ENCODE results near the gene PPM1L.
"Not testable (repeated sequence)": the region's sequence is repeated elsewhere in the genome, so short reads cannot be mapped to it uniquely, and the experiment has no call there.

The PPM1L gene

GRCh38 chr3:160981217-160981938, 225.3 kb downstream of the PPM1L start:
- no peaks in the 10 kb centered on the region for H3K27me3 ChIP-seq
- H3K9me3 ChIP-seq (replicated peaks in 1 of 11), result peaks cover 22 to 59% (median 33%) of the 10 kb centered on the region in 11 experiments
- peak overlapping the region; percentile 36 to 91 (median 75); a peak in 20 of 22 replicates for H3K4me2 ChIP-seq
- no peaks in the 10 kb centered on the region for H4K20me1 ChIP-seq
- peak overlapping the region in 2 of 10 experiments; percentile 7 to 17; a peak in 1 of 20 replicates for H3K4me3 ChIP-seq
- TF ChIP-seq Cebpa-rat (IDR thresholded peaks at IDR 0.05), result peak; percentile 78 to 97 (median 94)
- peaks cover 21 to 82% (median 69%) of the 10 kb centered on the region in 10 experiments for H3K4me1 ChIP-seq
- peak overlapping the region; percentile 56 to 79 (median 64); a peak in 20 of 22 replicates for H3K9ac ChIP-seq
- H3K36me3 ChIP-seq, result peaks cover 0 to 14% (median 0%) of the 10 kb centered on the region in 11 experiments; a peak in 3 of 22 replicates
- peak overlapping the region; percentile 71 to 95 (median 82) for H3K27ac ChIP-seq

GRCh38 chr3:160982491-160982890, 226.5 kb downstream of the PPM1L start:
- Histone ChIP-seq H3K4me3 (peak overlapping the region in 2 of 10 experiments; percentile 6 to 18; a peak in 2 of 20 replicates), H3K27me3 (no peaks in the 10 kb centered on the region), H3K9me3 (replicated peaks in 1 of 11) (peaks cover 18 to 52% (median 33%) of the 10 kb centered on the region in 11 experiments), H3K27ac (peak overlapping the region; percentile 71 to 95 (median 82); a peak in 21 of 22 replicates), H3K4me2 (peak overlapping the region in 9 of 11 experiments; percentile 17 to 91 (median 76); a peak in 17 of 22 replicates), H3K9ac (peak overlapping the region in 9 of 11 experiments; percentile 35 to 79 (median 64); a peak in 14 of 22 replicates), H3K4me1 (peaks cover 21 to 89% (median 77%) of the 10 kb centered on the region in 10 experiments), H4K20me1 (no peaks in the 10 kb centered on the region), H3K36me3 (peaks cover 0 to 11% (median 0%) of the 10 kb centered on the region in 11 experiments; a peak in 3 of 22 replicates)
- TF ChIP-seq Cebpa-rat (IDR thresholded peaks at IDR 0.05), result no peak

DNA sequence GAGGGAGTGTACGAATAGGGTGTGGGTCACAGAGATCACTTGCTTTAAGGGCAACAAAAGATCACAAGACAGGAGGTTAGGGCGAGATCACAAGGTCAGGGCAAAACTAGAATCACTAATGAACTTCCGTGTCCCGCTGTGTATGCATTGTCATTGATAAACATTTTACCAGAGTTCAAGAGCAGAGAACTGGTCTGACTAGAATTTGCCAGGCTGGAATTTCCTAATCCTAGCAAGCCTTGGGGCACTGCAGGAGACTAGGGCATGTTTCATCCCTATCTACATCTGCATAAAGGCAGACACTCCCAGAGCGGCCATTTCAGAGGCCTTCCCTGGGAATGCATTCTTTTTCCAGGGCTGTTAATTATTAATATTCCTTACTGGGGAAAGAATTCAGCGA, 227.9 kb downstream of the PPM1L start:
- not testable (repeated sequence) for H3K4me3 ChIP-seq, H3K27me3 ChIP-seq, H3K9ac ChIP-seq, H3K4me2 ChIP-seq, H4K20me1 ChIP-seq
- peaks cover 18 to 41% (median 26%) of the 10 kb centered on the region in 11 experiments for H3K9me3 ChIP-seq (replicated peaks in 1 of 11)
- peak overlapping the region in 7 of 11 experiments; percentile 80 to 95 (median 89); a peak in 7 of 22 replicates for H3K27ac ChIP-seq
- peaks cover 0 to 11% (median 0%) of the 10 kb centered on the region in 11 experiments; a peak in 3 of 22 replicates for H3K36me3 ChIP-seq
- peaks cover 21 to 89% (median 68%) of the 10 kb centered on the region in 10 experiments for H3K4me1 ChIP-seq

GRCh38 chr3:160986069-160986468, 230.0 kb downstream of the PPM1L start:
- Histone ChIP-seq H3K9ac (peak overlapping the region in 2 of 11 experiments; percentile 27 to 31; a peak in 4 of 22 replicates), H3K27me3 (no peaks in the 10 kb centered on the region), H4K20me1 (no peaks in the 10 kb centered on the region), H3K27ac (peak overlapping the region in 9 of 11 experiments; percentile 14 to 95 (median 58); a peak in 15 of 22 replicates), H3K4me2 (peak overlapping the region in 8 of 11 experiments; percentile 6 to 63 (median 46); a peak in 14 of 22 replicates), H3K36me3 (peaks cover 0 to 10% (median 0%) of the 10 kb centered on the region in 11 experiments; a peak in 3 of 22 replicates), H3K4me3 (no peak overlapping the region), H3K4me1 (peaks cover 9 to 69% (median 48%) of the 10 kb centered on the region in 10 experiments; a peak in 19 of 20 replicates), H3K9me3 (replicated peaks in 1 of 11) (peaks cover 16 to 26% (median 22%) of the 10 kb centered on the region in 11 experiments)
- TF ChIP-seq Cebpa-rat (IDR thresholded peaks at IDR 0.05), result no peak; a peak in 1 of 22 replicates

GRCh38 chr3:160987982-160988964, 232.2 kb downstream of the PPM1L start:
- H3K27me3 ChIP-seq, result no peaks in the 10 kb centered on the region
- peak overlapping the region in 2 of 11 experiments; percentile 1 to 3; a peak in 2 of 22 replicates for H3K27ac ChIP-seq
- no peak for TF ChIP-seq Cebpa-rat (IDR thresholded peaks at IDR 0.05)
- H3K4me1 ChIP-seq, result peaks cover 0 to 47% (median 30%) of the 10 kb centered on the region in 10 experiments; a peak in 15 of 20 replicates
- H3K4me2 ChIP-seq, result peak overlapping the region in 3 of 11 experiments; percentile 3 to 61 (median 17); a peak in 2 of 22 replicates
- no peaks in the 10 kb centered on the region for H4K20me1 ChIP-seq
- peaks cover 11 to 21% (median 17%) of the 10 kb centered on the region in 11 experiments for H3K9me3 ChIP-seq (replicated peaks in 1 of 11)
- no peak overlapping the region for H3K4me3 ChIP-seq
- H3K36me3 ChIP-seq, result peaks cover 0 to 9% (median 0%) of the 10 kb centered on the region in 11 experiments; a peak in 3 of 22 replicates
- H3K9ac ChIP-seq, result no peak overlapping the region

DNA sequence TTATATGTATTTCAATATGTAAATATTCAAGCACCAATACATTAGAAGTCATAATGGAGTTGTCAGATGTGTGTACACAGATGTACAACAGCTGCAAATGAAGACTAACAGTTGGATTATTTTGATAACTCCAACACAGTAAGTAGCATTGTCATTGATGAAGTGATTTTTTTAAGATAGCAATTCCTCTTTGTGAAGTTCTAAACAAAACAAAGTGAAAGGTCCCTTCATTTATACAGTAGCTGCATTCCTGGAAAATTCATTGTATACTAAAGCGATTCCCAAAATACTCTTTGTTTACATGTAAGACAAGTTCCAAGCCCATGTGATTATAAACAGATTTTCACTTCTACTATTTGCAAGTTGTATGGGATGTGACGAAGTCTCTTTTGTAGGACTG, 234.4 kb downstream of the PPM1L start:
- no peaks in the 10 kb centered on the region for H4K20me1 ChIP-seq
- no peak overlapping the region for H3K4me3 ChIP-seq
- no peaks in the 10 kb centered on the region for H3K36me3 ChIP-seq
- H3K27ac ChIP-seq, result no peak overlapping the region
- no peak for TF ChIP-seq Cebpa-rat (IDR thresholded peaks at IDR 0.05)
- H3K4me1 ChIP-seq, result peaks cover 0 to 37% (median 19%) of the 10 kb centered on the region in 10 experiments; a peak in 15 of 20 replicates
- H3K9ac ChIP-seq, result no peak overlapping the region
- no peaks in the 10 kb centered on the region for H3K27me3 ChIP-seq
- no peaks in the 10 kb centered on the region; a peak in 1 of 22 replicates for H3K9me3 ChIP-seq (replicated peaks in 1 of 11)
- no peak overlapping the region for H3K4me2 ChIP-seq

DNA sequence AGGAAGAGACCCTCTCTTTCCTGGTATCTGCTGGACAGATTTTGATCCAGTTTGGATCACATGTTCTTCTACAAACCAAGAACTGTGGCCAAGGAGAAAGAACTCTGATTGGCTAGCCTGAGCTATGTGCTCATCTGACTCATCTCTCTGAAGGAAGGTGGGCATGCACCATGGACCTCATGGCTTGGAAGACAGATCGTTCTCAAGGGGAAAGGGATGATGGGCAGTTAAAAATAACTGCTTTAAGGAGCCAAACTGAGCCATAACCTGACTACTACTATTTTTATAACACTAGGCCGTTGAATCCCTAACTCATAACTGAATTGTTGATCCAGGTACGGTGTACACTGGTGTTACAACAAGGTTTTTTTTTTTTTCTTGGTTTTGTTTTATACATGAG, 236.7 kb downstream of the PPM1L start:
- Histone ChIP-seq H3K4me2 (no peak overlapping the region), H3K4me1 (peaks cover 0 to 14% (median 0%) of the 10 kb centered on the region in 10 experiments; a peak in 7 of 20 replicates), H3K36me3 (no peaks in the 10 kb centered on the region), H3K9me3 (replicated peaks in 1 of 11) (no peaks in the 10 kb centered on the region; a peak in 1 of 22 replicates), H3K27ac (no peak overlapping the region), H3K4me3 (no peak overlapping the region), H4K20me1 (no peaks in the 10 kb centered on the region), H3K27me3 (no peaks in the 10 kb centered on the region), H3K9ac (no peak overlapping the region)
- TF ChIP-seq Cebpa-rat (IDR thresholded peaks at IDR 0.05), result no peak

GRCh38 chr3:160996811-160997210, 240.8 kb downstream of the PPM1L start:
- Histone ChIP-seq H3K36me3 (peaks cover 0 to 6% (median 0%) of the 10 kb centered on the region in 11 experiments; a peak in 1 of 22 replicates), H3K4me2 (no peak overlapping the region), H4K20me1 (no peaks in the 10 kb centered on the region), H3K4me1 (no peaks in the 10 kb centered on the region; a peak in 2 of 20 replicates), H3K9ac (no peak overlapping the region), H3K27ac (no peak overlapping the region), H3K4me3 (no peak overlapping the region), H3K9me3 (replicated peaks in 1 of 11) (peaks cover 0 to 6% (median 0%) of the 10 kb centered on the region in 11 experiments; a peak in 3 of 22 replicates), H3K27me3 (no peaks in the 10 kb centered on the region)
- TF ChIP-seq Cebpa-rat (IDR thresholded peaks at IDR 0.05), result no peak
